CD4-positive, alpha-beta T cell treated with Interleukin-17A for 4 hours (primary cell): ENCODE measurements around the gene CCT4.
"Not testable (repeated sequence)": the region's sequence is repeated elsewhere in the genome, so short reads cannot be mapped to it uniquely, and the experiment has no call there.

Experiments used
- DNase-seq: peaks from one replicate; pipeline ENCODE4 v3.0.0-alpha.2; 2020; ENCODE audit warnings: mixed read lengths

The CCT4 gene

GRCh38 chr2:61878761-61879160, 9.7 kb downstream of the CCT4 start:
- DNase-seq, result no peak

GRCh38 chr2:61877571-61878245, 10.7 kb downstream of the CCT4 start:
- no peak for DNase-seq

- no peak for DNase-seq
These were observed 12.1 kb downstream of the CCT4 start for GRCh38 chr2:61876400-61876799.

GRCh38 chr2:61866482-61867089, 21.9 kb downstream of the CCT4 start:
- DNase-seq, result not testable (repeated sequence)

GRCh38 chr2:61862085-61862484, 26.4 kb downstream of the CCT4 start:
- DNase-seq, result no peak

- no peak for DNase-seq
These were observed 31.2 kb downstream of the CCT4 start for GRCh38 chr2:61857224-61857623.

- no peak for DNase-seq
These were observed 33.2 kb downstream of the CCT4 start for GRCh38 chr2:61855318-61855613.

GRCh38 chr2:61854564-61855317, 33.7 kb downstream of the CCT4 start:
- peak; percentile 89 for DNase-seq

- peak; percentile 81 for DNase-seq
These were observed 34.5 kb downstream of the CCT4 start, which contains the start of gene FAM161A for GRCh38 chr2:61853847-61854563. Gene FAM161A (minus strand): TSS chr2:61854060. CDS start chr2:61854041, 19 bp downstream.

GRCh38 chr2:61853086-61853846, 35.2 kb downstream of the CCT4 start:
- DNase-seq, result peak; percentile 4

GRCh38 chr2:61851270-61851669, 37.2 kb downstream of the CCT4 start:
- not testable (repeated sequence) for DNase-seq

GRCh38 chr2:61845320-61845719, 43.1 kb downstream of the CCT4 start:
- DNase-seq, result no peak

GRCh38 chr2:61841286-61841685, 47.2 kb downstream of the CCT4 start:
- no peak for DNase-seq

- DNase-seq, result no peak
These were observed 53.6 kb downstream of the CCT4 start for GRCh38 chr2:61834893-61835292.

GRCh38 chr2:61833971-61834370, 54.5 kb downstream of the CCT4 start:
- DNase-seq, result no peak

GRCh38 chr2:61832183-61832841, 56.1 kb downstream of the CCT4 start:
- no peak for DNase-seq

GRCh38 chr2:61822255-61822654, 66.2 kb downstream of the CCT4 start:
- no peak for DNase-seq
